Activated T-cell treated with anti-CD3 and anti-CD28 coated beads for 4 hours (primary cell): ENCODE measurements around the gene CCDC106.

Source experiments
- DNase-seq: peaks from one replicate; pipeline ENCODE4 v3.0.0-alpha.2; 2020

The CCDC106 gene

GRCh38 chr19:55638864-55639359, 9.1 kb upstream of the CCDC106 start:
- DNase-seq, result peak; percentile 43

GRCh38 chr19:55640043-55640576, 7.9 kb upstream of the CCDC106 start:
- DNase-seq, result peak; percentile 44

- peak; percentile 44 for DNase-seq
These were observed 7.2 kb upstream of the CCDC106 start, which contains the start of gene ZNF580 for GRCh38 chr19:55640577-55641425. Gene ZNF580, plus strand, starts transcription at chr19:55641002. Its CDS starts 1,507 bp downstream, at chr19:55642509.

GRCh38 chr19:55641426-55642152, 6.4 kb upstream of the CCDC106 start:
- DNase-seq, result no peak

GRCh38 chr19:55642153-55643002, 5.6 kb upstream of the CCDC106 start:
- no peak for DNase-seq

- DNase-seq, result peak; percentile 74
These were observed 4.8 kb upstream of the CCDC106 start, which contains the start of gene ZNF581 for GRCh38 chr19:55643003-55643886. Gene ZNF581, plus strand, starts transcription at chr19:55643649. Its CDS starts 923 bp downstream, at chr19:55644572.

- no peak for DNase-seq
These were observed 4.2 kb upstream of the CCDC106 start for GRCh38 chr19:55643887-55644176.

- DNase-seq, result no peak
These were observed 3.7 kb upstream of the CCDC106 start for GRCh38 chr19:55644191-55644833.

GRCh38 chr19:55644842-55645511, 3.0 kb upstream of the CCDC106 start:
- DNase-seq, result no peak

- DNase-seq, result no peak
These were observed 2.5 kb upstream of the CCDC106 start for GRCh38 chr19:55645512-55645881.

GRCh38 chr19:55646889-55647731, 902 bp upstream of the CCDC106 start:
- DNase-seq, result no peak

- DNase-seq, result no peak
These were observed 714 bp downstream of the CCDC106 start for GRCh38 chr19:55648585-55649267.

GRCh38 chr19:55649268-55650125, 1.5 kb downstream of the CCDC106 start:
- no peak for DNase-seq

GRCh38 chr19:55650126-55650557, 2.1 kb downstream of the CCDC106 start:
- DNase-seq, result no peak

- no peak for DNase-seq
These were observed 2.7 kb downstream of the CCDC106 start for GRCh38 chr19:55650602-55651230.

GRCh38 chr19:55651236-55651635, 3.2 kb downstream of the CCDC106 start:
- no peak for DNase-seq
